Heart left ventricle (tissue), 13 donors: ENCODE results near the gene TSPAN7.

Source experiments
- CTCF ChIP-seq, 12 donors: fragments of 200-600 bp; sonication (generic) in 4 of 12; IDR thresholded peaks; one replicate each; pipeline versions ENCODE4 v1.5.0 to v1.8.0; 2018 to 2022; ENCODE audit warnings: antibody characterized with exemption in 12 of 12, mild to moderate bottlenecking in 5 of 12
- POLR2A ChIP-seq, 2 donors: fragments of 450-650 bp; IDR thresholded peaks; one replicate each; pipeline ENCODE4 v1.6.1; 2017; ENCODE audit warnings: antibody characterized with exemption in 2 of 2, mild to moderate bottlenecking in 2 of 2, moderate library complexity in 2 of 2
- donor health status: ischemic (EF 13 %, LVEDD 7.1; RV severe dilation, severe dysfunction).
- donor health status: DM: no; HTN: yes; CAD: no.
- donor health status: DM: no; HTN: no; CAD: no.
- donor health status: ischemic (EF 25% LVEDD 6.9; RV normal size, moderate dysfunction).
- donor health status: ischemic (EF 25% LVEDD 5.7; RV mildly dilated, moderate dysfunction).
- donor health status: ischemic (EF 35%, LVEDD 5.7; RV mildly dilated, moderate dysfunction).
- donor health status: nonischemic (EF 11% LVEDD 7.7; RV severe dilation, severe dysfunction).
- donor health status: DM: yes; HTN: yes; CAD: no.
- donor health status: PGD.
- donor health status: ischemic (EF 29% LVEDD 5.4; RV normal size, mild dysfunction).
- donor health status: nonischemic (EF 23%, LVEDD 6.1; RV moderate dilation, normal function).

- TF ChIP-seq CTCF (IDR thresholded peaks at IDR 0.05) (no peak), POLR2A (IDR thresholded peaks at IDR 0.05) (no peak)
Observed at GRCh38 chrX:38516196-38516774, 45.1 kb upstream of the TSPAN7 start.
